ENCODE data around the gene CLMP.
"Not testable (repeated sequence)": the region's sequence is repeated elsewhere in the genome, so short reads cannot be mapped to it uniquely, and the experiment has no call there.

Gene CLMP

DNA sequence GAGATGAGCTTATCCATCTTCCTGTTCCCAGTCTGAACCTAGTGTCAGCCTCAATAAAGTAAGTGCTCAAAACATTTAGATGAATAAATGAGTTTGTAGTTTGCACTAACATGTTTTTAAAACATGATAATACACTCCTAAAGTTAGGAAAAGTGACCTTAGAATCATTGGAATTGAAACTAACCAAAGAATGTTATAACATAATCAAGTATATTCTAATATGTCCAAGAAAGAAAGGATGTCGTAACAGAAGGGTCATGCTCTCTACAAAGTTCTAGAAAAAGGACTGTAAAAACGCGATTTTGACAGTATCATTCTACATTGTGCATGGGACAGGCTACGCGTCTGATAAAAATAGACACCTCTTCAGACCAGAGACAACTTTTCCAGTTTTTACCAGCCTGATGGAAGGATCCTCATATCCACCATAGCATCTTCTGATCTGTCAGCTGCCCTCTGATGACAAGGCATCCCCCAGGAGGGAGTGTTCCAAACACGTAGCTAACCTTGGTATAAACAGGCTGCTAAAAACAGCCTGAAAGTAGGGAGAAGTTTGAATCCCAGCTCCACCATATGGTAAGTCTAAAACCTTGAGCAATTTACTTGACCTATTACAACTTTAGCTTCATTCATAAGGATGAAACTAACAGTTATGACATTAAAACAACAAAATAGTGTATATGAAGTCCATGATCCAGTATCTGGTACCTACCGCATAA is 30.2 kb downstream of the CLMP start:
- no peak for DNase-seq

DNA sequence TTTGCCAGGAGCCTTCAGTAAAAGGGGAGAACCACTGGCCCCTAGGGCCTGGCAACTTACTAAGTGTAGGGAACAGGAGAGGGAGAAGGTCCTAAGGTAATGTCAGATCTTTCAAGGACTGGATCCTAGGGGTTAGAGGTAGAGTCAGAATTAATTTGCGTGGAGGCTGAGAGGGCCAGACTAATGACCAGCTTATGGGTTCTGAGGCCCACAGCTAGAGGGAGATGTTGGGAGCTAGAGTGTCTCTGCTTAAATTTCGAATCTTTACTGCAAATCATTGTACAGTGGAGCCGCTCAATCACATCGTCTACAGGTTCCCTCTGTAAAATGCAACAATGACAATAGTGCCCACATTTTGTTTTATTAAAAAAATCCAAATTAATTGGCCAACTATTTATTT is 31.4 kb downstream of the CLMP start:
- DNase-seq: no peak

DNA sequence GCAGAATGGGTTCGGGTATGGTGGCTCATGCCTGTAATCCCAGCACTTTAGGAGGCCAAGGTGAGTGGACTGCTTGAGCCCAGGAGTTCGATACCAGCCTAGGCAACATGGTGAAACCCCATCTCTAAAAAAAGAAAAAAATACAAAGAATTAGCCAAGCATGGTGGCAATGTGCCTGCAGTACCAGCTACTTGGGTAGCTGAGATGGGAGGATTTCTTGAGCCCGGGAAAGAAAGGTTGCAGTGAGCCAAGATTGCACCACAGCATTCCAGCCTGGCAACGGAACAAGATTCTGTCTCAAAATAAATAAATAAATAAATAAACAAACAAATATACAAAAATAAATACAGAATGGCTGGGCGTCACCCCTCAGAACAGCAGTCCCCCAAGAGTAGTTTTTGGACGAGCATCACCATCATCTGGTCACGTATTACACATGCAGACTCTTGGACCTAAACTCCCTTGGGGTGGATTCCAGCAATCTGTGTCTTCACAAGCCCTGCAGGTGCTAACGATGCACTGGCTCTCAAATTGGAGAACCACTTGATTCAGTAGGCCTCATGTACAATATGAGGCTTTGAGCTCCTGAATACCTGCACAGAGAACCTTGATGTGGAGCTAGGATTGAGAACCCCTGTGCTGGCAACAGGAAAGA is 33.5 kb downstream of the CLMP start:
- DNase-seq: no peak

DNA sequence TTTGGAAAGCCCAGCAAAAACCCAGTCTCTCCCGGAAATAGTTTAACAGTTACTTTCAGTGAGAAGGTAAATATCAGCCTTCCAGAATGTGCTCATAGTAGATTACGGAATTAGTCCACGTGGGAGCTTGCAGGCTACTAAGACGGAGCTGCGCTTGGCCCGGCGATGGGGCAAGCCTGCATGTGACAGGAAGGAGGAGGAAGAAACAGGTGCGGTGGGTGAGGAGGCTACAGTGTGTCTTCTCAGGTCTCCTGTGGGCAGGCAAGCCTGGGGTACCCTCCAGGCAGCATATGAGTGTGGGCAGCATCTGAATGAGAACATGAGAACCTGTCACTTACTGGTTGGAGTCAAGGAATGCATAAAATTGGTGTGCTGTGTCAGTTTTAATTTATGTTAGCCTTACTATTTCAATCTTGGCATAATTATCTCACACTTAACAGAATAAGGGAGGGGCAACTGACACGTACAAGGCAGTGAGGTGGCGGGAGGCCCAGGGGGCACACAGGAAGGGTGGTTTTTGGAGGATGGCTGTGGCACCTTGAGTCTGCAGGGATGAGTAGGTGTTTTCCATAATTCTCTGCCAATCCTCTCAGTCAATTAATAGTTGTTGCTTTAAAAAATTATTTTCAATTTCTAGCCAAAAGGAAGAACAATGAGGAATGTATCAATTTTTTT is 35.7 kb downstream of the CLMP start:
- DNase-seq: peak; percentile 14

DNA sequence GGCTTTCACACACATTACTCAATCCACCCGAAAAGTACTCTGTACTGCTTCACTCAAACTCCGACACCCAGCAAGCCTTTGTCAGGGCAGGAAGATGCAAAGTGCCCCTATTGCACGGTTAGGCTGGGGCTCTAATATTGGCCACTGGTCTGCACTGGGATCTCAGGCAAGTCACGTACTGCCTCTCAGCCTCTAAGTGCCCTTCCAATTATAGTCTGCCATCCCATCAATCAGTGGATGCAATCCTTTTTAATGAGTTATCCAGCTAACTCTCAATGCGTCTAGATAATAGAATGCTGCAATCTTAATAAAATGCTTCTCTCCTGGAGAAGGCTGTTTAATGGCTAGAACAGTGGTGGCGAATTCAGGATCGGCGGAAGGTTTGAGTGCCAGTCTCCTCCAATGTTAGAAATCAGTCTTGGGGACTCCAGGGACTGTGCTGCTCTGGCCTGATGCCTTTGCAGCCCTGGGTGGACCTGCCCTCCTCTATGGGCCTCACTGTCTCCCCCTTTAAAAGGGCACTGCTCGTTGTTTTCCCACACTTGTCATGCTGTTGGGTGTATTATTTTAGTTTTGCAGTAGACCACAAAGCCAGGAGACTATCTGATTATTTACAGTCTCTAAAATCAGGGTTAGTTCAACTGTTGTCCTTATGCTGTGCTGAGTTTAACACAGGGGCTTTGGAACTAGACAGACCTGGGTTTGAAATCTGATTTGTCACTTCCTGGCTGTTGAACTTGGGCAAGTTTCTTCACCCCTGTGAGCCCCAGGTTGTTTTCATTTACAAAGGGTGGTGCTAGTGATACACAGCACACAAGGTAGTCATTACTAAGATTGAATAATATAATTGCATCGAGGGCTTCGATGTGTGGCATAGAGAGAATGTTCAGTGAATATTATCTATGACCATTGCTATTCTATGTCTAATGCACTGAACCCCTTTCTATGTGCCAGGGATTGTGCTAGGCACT is 36.7 kb downstream of the CLMP start:
- no peak for DNase-seq

DNA sequence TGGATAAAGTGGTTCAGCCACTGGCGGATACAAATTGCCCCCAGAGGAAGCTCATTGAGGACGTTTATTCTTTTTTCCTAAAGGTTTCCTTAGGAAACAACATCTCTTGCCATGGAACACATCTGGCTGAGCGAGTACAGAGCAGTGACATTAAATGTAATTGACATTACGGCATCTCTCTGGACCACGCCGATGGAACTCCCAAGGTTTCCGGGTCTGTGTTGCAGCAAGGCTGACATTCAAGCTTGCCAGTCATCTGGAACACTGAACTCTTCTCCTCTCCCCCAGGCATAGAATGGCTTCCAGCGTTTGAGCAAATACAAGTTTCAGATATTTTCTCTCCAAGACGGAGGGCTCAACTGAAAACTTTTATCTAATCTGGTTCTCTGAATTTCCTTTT is 42.1 kb downstream of the CLMP start:
- DNase-seq: no peak

DNA sequence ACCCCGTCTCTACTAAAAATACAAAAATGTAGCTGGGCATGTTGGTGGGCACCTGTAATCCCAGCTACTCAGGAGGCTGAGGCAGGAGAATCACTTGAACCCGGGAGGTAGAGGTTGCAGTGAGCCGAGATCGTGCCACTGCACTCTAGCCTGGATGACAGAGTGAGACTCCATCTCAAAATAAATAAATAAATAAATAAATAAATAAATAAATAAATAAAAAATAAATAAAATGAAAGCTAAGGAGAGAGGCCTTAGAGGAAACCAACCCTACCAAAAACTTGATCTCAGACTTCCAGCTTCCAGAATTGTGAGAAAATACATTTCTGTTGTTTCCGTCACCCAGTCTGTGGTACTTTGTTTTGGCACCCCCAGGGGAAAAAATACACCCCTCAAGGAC is 42.7 kb downstream of the CLMP start:
- DNase-seq: not testable (repeated sequence)

DNA sequence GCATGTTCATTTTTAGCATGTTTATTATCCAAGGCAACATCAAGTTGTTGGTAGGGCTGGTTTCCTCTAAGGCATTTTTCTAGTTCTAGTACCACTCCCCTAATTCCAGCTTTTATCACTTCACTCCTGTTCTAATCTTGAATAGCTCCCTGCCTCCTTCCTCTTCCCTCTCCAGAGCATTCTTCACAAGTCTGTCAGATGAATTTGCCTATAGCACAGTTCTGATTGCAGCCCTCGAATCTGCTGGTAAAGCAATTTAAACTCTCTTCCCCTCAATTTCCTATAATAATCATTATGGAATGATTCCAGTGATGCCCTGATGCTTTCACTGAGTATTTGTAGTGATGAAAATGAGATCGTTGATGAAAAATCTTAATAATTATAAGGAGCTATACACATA is 43.3 kb downstream of the CLMP start:
- DNase-seq: no peak

DNA sequence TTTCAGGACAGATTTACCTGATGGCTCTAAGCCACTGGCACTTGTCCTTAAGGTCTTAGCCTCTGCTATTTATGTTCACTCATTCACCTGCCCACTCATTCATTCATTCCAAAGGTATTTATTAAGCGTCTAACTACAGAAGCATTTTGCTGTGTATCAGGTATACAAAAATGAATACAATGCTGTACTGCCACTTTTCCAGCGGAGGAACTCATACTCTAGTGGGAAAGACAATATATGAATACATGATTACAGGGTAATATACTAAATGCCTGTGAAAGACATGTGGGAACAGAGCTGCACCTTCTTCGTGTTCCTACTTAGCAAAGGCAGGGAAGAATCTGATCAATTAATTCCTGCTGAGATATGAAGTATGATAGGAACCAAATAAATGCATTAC is 43.7 kb downstream of the CLMP start:
- no peak for DNase-seq

DNA sequence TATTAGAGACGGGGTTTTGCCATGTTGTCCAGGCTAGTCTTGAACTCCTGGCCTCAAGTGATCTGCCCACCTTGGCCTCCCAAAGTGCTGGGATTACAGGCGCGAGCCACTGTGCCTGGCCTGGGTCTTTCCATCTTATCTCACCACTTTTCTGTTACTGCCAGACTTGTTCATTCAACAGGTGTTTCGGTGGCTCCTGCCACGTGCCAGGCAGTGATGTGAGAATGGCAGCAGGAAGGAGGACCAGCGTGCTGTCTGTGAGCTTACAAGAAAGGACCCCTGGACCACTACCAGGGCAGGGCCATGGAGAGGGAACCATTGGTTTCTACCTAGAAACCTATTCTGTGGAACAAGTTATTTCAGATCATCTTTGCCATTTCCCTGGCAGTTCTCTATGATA is 44.2 kb downstream of the CLMP start:
- DNase-seq: no peak

DNA sequence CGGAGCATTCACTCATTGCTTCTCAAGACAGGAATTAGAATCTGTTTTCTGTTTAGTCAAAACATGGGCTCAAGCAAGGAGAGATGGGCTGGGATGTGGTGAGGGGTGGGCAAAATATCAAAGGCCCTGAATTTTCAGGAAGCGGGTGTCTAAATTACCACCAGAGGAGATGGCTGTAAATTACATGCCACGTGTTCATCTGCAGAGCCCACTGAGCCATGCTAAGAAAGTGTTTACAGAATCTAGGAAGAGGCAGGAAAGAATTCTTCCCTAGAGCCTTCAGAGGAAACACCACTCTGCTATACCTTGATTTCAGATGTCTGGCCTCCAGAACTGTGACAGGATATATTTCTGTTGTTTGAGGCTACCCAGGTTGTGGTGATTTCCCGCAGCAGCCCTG is 46.1 kb downstream of the CLMP start:
- no peak for DNase-seq

DNA sequence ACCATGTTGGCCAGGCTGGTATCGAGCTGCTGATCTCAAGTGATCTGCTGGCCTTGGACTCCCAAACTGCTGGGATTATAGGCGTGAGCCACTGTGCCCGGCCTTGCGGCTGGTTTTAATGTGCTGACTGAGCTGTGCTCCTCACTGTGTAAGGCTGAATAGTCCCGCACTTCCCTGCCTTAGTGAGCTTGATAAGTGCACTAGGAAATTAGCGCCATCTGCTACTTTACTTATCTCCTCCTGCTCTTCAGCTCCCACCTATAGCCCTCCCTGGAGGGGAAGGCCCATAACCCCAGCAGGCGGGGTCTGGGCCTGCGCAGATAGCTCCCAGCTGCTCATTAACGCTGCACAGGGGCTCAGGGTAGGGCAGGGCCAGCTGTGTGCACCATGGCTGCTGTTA is 49.4 kb downstream of the CLMP start:
- no peak for DNase-seq

DNA sequence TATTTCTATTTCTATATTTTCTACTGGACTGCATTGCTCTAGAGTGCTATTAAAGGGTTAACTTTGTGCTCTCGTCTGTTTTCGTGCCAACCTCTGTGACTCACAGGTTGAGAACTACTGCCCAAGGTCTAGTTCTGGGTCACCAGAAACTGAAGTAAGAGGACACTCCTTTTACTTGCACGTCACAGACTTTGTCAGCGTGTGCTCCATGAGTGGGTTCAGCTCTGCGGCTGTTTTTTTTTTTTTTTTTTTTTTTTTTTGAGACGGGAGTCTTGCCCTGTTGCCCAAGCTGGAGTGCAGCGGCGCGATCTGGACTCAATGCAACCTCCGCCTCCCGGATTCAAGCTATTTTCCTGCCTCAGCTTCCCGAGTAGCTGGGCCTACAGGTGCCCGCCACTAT is 49.8 kb downstream of the CLMP start:
- DNase-seq: no peak

DNA sequence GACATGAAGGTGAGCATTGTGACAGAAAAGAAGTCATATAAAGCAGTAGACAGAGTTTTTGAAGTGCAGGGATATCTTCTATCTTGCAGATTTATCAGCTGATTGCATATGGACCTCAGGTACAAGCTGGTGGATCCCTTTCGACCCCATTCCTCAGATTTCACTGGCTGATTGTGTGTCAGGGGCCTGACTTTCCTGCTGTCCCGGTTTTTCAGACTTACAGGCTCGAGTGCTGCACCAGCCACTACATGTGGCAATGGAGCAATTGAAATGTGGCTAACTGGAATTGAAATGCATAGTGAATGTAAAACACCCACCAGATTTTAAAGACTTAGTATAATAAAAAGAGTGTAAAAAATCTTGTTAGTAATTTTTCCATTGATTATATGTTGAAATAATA is 50.3 kb downstream of the CLMP start:
- DNase-seq: no peak

DNA sequence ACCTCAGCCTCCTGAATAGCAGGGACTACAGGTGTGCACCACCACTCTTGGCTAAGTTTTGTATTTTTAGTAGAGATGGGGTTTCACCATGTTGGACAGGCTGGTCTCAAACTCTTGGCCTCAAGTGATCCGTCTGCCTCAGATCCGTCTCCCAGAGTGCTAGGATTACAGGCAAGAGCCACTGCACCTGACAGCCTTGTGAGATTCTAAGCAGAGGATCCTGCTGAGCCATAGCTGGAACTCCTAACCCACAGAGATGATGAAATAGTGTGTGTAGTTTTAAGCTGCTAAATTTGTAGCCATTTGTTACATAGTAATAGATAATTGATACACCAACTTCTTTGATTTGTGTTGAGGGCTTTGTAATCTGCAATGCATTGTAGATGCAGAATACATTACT is 51.1 kb downstream of the CLMP start:
- DNase-seq: no peak

DNA sequence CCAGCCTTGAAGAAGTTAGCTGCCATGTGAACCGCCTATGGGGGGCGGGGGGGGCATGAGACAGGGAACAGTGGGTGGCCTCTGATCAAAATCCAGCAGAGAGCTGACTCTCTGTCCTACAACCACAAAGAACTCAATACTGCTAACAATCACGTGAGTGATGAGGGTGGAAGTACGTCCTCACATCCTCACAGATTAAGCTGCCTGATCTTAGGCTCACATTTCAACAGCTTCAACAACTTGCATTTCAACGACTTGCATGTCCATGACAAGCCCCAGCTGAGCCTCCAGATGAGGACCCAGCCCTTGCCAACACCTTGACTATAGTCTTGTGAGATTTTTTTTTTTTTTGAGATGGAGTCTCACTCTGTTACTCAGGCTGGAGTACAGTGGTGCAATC is 51.6 kb downstream of the CLMP start:
- DNase-seq: no peak

DNA sequence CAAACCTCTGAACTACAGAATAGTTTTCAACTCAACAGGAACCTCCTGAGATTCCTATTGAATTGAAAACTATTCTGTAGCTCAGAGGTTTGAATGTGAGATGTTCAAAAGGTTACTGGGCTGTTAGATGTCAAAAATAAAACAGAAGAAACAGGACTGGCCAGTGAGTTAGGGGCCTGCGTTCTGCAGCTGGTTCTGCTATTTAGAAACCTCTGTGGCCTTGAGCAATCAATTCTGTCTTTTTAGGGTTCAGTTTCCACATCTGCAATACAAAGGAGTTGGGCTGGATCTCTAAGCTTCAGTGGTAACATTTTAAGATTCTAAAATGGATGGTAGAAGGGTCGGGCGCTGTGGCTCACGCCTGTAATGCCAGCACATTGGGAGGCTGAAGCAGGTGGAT is 55.8 kb downstream of the CLMP start:
- DNase-seq: no peak

DNA sequence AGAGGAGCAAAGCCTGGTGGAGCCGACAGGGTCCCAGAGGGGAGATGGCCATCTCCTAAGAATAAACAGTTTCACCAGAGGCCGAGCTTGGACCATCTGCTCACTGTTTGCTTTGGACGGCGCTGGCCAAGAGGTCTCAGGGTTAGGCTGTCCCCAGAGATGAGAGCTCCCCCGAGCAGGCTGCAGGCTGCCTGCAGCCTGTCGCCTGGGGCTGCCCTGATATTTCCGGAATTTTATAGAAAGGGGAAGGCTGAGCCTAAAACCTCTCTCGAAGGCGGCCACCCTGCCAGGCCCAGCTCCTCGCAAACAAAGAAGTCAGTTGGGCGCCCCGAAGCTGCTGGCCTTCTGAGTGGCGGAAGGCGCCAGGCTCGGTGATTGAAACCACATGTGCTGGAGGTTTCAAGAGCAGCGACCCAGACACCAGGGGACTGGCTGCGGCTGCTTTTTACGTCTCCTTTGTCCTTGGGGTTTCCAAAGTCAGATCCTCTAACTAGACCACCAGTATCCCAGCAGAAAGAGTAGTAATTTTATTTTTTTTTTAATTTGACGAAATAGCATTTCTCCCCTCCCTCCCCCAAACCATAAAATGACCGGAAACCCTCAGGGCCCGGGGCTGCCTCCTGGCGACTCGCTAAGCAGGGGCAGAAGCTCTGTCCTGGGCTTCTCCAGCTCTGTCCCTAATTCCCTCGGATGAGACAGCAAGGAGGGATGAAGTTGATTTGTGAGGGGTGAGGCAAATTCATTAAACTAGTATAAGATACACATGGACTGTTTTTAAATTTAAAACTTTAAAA is 57.4 kb downstream of the CLMP start:
- no peak for DNase-seq

DNA sequence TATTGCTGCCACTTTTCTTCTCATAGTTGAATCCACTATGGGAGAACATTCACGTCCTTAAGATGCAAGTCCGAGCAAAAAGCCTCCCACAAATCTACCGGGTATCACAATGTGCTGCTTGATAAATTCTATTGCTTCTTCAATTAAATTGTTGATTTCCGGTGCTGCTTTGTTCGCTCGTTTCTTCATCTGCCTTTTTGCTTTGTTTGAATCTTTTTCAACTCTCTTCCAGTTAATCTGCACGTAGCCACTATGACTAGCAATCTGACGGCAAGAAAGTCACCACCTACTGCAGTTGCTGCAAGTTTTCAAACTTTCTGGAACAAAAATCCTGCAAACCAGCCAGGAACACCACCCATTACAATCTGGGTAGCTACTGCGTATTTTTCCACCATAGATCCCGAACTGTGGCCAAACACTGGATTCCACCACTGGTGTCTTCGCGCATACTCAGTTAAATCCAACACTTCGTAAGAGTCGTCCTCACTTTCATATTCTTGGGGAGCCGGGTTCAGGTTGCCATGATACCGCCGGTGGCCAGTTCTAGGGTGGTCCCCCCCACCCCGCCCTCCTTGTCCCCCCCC is 59.1 kb downstream of the CLMP start:
- DNase-seq: no peak

DNA sequence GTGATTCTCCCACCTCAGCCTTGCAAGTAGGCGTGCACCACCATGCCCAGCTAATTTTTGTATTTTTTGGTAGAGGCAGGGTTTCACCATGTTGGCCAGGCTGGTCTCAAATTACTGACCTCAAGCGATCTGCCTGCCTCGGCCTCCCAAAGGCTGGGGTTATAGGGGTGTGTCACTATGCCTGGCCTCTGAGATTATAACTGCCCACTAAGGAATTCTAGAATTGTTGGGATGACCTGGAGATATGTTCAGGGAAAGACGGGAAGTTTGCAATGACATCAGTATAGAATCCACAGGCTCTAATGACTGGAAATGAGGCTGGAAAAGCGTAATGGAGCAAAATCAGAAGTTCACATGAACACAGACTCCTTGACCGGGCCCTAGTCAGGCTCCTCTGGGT is 62.2 kb downstream of the CLMP start:
- DNase-seq: no peak

DNA sequence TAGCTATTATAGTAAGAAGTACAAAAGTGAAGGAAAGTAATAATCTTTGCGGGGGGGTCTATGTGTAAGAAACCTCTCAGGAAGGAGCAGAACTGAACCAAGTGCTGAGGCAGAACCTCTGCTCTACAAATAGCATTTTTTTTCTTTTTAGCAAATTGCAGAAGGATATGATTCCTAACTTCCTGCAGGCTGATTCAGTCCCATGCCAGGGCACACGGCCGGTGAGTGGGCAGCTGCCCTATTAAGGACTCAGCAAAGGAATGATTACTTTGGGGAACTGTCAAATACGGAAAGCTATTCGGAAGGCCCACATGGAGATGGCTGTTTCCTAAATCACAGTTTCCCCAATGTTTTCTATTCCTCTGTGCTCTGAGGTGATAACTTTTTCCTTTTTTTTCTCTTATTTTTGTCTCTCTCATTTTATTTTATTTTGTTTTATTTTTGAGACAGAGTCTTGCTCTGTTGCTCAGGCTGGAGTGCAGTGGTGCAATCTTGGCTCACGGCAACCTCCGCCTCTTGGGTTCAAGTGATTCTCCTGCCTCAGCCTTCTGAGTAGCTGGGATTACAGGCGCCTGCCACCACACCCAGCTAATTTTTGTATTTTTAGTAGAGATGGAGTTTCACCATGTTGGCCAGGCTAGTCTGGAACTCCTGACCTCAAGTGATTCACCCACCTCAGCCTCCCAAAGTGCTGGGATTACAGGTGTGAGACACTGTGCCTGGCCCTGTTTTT is 62.8 kb downstream of the CLMP start:
- not testable (repeated sequence) for DNase-seq

Measured in activated naive CD4-positive, alpha-beta T cell treated with anti-CD3 and anti-CD28 coated beads, Interleukin-2, amount 50 U/mL, for 16 hours (primary cell).